Cerebellar cortex (tissue), 1 donor: ENCODE data around the gene NDUFA11.
A peak's percentile ranks its signal among the peaks of the same experiment; 100 is the strongest.

ENCODE experiments used
- DNase-seq: peaks from one replicate; pipeline ENCODE4 v3.0.0-alpha.2; 2015; ENCODE audit warnings: low spot score

Gene NDUFA11

DNA sequence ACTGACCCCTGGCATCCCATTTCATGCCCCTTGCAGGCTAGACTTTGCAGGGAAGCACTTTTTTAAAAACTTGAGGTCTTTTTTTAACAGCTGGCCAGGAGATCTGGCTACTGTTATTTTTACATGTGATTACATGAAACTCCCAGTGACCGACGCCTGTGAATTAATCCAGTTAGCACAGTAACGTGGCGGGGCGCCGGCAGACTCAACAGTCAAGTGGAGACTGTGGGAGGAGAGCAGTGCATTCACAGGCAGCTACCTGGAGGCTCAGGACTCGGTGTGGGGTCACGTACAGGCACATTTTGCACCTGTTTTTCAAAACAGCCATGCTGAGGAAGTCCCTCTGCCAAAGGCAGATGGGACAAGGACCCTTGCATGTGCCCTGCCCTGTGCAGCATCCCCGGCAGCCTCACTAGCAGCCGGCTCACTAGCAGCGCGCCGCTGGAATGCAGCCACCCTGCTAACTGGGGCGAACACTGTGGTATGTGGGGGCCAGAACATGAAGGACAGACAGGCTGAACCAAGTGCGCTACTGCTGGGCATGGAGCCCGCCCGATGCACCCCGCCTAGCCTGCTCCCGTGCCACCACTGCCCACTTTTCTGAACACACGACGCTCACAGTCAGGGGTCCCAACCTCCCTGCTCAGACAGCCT, 29.1 kb upstream of the NDUFA11 start:
- peak; percentile 51 for DNase-seq

DNA sequence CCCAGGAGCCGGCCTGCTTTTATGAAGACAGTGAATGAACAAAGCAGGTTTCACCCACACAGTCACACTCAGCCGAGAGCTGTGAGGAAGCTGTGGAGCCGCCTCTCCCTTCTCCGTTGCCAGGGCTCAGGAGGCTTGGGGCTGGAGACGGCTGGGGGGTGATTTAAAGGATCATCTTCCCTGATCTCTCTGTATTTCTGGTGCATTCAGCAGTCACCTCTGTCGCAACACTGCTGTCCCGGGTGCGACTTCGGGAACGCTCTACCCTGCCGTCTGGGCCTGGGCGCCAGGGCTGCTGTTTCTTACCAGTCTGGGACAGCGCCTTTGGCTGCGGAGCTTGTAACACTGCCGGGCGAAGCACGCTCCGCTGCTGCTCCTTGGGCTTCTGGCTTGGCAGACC, 28.6 kb upstream of the NDUFA11 start:
- no peak for DNase-seq

DNA sequence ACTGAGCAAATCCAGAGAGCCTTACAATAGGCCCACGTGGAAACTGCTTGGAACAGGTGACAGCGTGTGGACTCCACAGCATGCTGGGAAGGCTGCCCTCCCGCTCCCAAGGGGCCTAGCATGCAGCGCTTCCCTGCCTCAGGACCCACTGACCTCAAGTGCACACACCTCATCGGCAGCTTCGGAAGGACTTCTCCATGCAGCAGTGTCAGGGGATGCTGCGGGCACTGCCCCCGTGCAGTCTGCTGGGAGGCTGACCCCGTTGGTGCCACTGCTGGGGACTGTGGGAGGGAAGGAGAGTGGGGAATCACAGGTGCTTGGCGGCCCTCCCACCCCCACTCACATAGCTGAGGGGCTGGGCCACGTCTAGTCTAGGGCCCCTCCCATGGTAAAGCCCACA, 27.7 kb upstream of the NDUFA11 start:
- DNase-seq: no peak

DNA sequence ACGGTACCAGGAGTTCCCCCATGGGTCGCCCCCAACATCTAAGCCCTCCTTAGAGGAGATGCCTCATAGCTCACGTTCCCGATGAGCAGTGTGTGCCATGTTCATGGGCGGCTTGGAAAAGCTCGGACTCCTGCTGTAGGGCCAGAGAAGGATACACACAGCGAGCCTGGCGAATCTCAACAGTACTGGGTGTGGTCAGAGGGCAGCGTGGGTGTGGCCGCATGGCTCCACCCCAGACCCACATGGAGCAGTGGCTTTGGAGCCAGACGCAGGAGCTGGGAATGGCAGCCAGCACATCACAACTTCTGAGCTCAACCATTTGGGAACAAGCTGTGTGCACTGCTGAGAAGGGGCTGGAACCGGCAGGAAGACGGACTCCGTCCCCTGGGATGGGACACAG, 26.0 kb upstream of the NDUFA11 start:
- DNase-seq: no peak

DNA sequence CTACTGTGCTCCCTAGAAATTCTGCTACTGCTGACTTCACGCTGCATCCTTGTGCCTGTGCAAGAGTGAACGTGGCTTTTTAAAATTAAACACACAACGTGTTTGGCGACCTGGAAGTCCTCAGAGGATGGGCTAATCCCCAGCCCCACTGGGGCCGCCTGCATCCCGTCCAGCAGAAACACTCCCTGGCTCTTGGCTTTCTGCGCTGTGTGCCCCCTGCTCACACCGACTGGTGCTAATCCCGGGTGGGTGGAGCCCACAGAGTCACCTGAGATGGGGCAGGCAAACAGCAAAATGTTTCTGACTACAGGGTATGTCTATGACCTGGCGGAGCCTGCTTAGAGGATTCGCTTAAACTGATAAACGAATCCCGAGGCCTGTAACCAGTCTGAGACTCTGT, 25.6 kb upstream of the NDUFA11 start:
- DNase-seq: no peak

DNA sequence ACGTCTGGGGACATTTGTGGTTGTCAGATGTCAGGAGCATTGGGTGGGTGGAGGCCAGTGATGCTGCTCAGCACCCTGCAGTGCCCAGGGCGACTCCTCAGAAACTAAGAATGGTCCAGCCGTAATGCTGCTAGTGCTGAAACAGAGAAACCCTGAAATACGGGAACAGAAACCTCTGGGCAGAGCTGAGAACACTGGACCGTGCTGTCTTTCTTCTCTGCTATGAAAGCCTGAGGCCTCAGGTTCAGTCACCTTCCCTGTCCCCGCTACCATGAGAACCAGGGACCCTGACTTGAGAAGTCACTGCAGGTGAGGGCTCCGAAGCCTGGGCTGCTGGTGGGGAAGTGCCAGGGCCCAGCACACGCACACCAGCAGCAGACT, 23.8 kb upstream of the NDUFA11 start:
- DNase-seq: no peak

DNA sequence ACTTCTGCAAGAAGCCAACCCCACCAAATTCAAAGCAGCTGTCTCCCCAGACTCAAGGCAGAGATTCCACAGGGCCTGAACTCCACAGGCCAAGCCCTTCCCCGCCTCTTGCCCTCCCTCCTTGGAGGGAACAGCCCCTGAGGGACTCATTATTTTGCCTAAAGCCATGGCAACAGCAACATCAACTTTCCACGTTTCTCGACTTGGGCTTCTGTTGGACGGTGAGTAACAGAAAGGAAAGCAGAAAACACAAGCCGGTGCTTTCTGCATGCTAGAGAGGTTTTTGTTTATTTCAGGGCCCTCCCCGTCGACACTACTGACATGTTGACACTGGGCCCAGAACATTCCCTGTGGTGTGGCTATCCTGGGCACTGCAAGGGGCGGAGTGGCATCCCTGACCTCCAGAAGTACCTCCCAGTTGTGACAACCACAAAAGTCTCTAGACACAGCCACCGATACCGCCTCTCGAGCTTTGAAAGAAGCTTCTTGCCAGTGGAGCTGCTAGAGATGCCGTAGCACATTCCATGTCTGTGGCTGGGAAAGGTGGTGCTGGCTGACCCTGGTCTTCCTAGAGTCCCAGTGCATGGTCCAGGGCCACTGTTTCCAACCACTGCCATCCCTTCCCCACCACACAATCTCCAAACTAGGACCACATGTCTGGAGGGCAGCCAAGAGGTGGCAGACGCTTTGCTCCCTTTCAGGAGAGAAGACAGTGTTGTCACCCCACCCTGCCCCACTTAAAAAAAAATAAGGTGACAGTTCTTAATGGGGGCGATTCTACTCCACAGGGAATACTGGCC, 23.3 kb upstream of the NDUFA11 start:
- DNase-seq: no peak

DNA sequence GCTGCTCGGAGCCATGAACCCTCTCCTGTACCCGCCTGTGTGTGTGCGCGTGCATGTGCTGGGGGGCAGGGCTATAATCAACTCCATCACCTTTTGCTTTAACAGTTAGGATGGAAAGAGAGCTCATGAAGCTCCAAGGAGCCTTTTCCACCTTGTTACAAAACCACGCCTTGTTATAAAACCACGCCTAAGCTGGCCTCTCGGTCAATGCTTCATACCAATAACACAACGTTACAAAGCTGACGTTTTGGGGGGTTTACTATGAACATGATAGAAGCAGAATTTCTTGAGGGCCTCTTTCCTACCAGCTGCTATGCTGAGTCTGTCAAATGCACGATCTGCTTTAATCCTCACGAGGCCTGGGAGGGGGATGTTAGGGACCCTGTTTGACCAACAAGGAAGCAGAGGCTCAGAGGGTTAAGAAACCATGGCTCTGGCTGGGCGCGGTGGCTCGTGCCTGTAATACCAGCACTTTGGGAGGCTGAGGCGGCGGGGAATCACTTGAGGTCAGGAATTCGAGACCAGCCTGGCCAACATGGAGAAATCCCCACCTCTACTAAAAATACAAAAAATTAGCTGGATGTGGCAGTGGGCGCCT, 22.3 kb upstream of the NDUFA11 start:
- DNase-seq: no peak

DNA sequence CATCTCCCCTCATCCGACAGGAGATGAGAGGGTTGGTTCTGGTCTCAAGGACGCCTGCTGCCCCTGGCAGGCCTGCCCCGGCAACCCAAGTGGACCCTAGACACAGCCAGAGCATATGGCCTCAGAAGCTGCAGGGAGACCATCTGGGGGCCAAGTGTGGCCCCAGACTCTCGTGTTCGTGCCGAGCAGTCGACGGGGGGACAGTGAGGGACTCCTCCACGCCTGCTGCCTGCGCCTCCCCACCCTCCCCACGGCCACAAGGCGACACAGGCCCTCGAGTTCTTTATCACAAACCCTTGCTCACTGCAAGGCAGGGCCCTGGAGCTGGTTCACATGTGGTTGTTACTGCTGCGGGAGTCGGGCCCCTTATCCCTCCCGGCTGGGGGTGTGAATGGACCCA, 19.8 kb upstream of the NDUFA11 start:
- no peak for DNase-seq

DNA sequence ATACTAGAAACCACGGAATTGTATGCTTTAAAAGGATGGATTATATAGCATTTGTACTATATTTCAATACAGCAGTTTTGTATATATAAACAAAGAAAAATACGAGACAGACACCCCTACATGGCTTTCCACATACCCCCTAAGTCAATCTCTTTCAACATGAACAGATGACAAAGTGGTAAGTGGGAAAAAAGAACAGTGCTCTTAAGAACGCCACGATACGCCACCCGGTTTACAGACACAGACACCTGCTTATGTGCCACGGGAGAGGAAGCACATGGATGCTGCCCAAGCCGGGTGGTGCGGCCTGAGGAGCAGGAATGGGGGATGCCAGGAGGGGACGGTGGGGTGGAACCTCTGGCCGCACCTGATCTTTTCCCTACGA, 18.6 kb upstream of the NDUFA11 start:
- DNase-seq: no peak

DNA sequence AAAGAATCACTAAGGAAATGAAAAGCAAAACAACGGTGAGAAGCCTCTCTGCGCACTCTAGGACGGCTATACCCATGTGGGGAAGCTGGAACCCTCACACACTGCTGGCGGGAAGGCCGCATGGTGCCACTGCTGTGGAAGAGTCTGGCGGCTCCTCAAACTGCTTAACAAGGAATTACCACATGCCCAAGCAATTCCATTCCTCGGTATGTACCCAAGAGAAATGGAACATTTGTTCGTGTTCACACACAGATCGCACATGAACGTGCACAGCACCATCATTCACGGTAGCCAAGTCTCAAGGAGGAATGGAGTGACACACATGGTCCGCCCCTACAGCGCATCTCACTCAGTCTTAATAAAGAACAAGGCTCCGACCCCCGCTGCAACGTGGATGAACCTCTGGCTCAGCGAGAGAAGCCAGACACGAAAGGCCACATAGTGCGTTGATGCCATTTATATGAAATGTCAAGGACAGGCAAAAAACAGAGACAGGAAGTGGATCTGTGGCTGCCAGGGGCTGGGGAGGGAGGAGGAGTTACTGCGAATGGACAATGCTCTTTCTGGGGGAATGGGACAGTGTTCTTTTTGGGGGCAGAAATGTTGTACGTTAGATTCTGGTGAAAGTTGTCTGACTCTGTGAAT, 18.0 kb upstream of the NDUFA11 start:
- DNase-seq: no peak

DNA sequence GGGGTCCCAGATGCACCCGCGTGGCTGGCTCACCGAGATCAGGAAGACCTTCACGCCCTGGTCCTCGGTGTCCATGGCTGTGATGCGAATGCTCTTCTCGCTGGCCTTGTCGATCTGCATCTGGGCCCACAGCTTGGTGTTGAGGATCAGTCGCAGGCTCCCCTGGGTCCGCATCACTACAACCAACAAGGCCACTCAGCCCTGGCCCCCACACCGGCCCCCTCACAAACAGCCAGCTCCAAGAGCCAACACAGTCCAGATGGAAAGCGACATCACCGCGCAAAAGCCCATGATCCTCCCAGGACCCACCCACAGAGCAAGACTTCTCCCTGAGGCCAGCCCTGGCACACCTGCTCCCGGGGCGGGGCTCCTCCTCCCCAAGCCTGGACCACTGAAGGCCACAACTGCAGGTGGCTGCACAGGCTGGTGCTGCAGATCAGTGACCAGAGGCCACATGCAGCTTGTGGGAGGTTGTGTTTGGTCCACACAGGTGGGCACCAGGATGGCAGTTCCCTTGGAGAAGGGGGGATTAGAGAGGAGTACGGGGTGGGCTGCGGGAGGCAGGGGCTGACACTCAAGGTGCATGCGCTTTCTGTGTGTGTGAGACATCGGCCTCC, 15.0 kb upstream of the NDUFA11 start:
- no peak for DNase-seq

DNA sequence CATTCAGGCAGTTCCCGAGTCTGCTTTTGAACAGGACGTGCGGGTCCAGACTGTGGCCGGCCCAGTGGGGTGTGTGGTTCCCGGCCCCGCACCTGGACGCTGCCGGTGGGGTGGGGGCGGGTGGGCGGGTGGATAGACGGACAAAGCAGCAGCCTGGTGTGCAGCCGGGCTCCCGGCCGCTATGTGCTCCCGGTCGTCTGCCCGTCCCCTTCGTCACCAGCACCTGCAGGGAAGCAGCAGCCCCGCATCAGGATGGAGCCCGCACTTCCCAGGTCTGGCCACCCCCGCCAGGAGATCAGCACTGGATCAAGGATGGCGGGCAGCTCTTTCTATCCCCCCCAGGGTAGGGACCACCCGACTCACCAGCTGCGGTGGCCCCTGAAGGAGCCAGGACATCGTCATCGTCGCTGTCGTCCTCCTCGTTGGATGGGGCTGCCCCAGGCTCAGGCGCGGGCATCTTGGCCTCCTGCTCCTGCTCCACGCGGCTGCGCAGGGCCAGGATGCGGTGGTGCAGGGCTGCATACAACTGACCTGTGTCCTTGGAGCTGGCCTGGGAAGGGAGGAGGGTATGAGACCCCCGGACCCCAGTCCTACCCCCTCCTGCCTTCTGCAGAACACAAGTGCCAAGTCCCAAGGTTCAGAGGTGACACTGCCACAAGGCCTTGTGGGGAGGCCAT, 14.0 kb upstream of the NDUFA11 start:
- no peak for DNase-seq

DNA sequence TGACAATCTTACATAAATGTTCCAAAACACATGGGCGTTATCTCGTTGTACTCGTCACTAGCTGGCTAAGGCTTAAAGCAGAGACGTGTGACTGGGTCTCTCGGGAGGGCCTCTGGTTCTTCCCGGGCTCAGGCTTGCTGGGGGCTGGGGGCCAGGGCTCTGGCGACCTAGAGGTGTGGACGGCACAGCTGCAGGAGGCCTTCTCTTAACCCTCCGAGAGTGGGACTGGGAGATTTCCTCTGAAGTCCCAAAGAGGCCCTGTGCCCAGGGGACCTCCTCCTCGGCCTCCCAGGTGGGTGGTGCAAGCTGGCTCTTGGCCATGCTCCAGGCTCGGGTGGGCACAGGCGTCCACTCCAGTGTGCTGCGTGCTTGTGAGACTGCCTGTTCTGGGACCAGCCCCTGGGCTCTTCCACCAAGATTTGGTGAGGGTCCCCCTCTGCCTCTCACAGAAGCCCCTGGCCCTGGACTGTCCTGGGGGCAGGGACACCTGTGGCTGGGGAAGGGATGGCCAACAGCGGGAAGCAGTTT, 12.7 kb upstream of the NDUFA11 start:
- no peak for DNase-seq

DNA sequence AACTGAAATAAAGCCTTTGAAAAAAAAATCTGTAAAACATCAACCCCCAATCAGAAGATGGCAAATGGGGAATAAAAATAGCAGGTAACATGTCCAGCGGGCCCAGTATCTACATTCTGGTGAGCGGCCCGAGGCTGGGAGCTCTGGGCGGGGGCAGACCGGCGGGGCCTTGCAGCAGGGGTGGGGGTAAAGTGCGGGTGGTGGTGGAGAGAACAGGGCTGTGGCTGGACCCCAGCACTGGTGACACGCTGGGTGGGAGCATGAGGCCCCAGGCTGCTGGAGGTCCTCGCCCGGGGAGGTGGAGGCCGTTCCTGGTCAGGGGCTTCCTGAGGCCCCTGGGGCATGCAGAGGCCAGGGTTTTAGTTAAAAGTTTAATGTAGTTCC, 12.2 kb upstream of the NDUFA11 start:
- DNase-seq: no peak

DNA sequence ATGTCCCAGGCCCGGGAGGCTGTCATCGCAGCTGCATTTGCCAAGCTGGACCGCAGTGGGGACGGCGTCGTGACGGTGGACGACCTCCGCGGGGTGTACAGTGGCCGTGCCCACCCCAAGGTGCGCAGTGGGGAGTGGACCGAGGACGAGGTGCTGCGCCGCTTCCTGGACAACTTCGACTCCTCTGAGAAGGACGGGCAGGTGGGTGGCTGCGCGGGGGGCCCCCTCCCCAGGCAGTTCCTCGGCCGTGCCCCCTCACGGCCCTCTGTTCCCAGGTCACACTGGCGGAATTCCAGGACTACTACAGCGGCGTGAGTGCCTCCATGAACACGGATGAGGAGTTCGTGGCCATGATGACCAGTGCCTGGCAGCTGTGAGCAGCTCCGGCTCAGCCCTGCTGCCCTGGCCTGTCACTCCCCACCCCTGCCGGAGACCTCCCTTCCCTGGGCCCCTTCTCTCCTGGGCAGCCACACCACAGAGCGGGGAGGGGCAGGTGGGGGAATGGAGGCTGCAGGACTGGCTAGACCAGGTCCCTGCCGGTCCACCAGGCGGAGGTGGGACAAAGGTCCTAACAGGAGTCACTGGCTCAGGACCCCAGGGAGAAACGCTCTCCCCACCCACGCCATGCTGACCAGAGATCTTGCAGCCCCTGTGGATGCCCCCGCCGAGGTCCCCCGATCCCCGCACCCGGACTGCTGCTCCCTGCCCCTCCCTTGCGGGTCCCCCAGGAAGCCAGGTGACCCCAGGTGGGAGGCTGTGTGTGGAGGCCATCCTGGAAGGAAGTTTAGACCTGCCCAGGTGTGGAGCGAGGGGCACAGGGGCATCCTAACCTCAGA, 11.6 kb upstream of the NDUFA11 start:
- no peak for DNase-seq

DNA sequence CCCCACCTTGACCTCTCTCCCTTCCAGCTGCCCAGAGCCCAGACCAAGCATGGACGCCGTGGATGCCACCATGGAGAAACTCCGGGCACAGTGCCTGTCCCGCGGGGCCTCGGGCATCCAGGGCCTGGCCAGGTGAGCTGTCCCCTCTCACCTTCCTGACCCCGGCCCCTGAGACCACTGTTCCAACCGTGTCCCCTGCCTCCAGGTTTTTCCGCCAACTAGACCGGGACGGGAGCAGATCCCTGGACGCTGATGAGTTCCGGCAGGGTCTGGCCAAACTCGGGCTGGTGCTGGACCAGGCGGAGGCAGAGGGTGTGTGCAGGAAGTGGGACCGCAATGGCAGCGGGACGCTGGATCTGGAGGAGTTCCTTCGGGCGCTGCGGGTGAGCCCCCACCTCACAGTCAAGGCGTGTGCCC, 10.8 kb upstream of the NDUFA11 start:
- no peak for DNase-seq

DNA sequence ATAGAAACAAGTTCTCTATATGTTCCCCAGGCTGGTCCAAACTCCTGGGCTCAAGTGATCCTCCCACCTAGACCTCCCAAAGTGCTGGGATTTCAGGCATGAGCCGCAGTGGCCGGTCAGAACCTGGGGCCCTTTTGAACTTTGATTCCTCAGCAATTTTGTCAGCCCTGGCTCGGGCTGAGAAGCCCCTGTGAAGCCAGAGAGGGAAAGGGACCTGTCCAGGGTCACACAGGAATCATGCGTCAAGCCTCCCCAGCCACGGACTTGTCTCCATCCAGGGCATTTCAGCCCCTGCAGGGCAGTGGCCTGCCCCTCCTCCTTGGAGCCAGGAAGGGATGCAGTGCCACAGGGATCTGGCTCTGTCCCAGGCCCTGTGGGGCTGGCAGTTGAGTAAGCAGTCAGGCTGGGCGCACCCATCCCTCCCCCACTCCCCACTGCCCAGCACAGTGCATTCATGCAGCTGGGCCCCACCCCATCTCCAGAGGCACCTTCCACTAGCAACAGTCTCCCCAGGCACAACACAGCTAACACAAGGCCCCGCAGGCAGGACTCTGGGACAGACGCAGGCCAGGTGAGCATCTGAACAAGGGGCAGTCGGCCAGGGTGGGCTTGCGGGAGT, 10.3 kb upstream of the NDUFA11 start, which contains the start of gene CAPS:
Gene CAPS, plus strand, starts transcription at position 516 of the 619 bp plus-strand sequence. CDS start 153 bp downstream, outside the sequence.
- no peak for DNase-seq

DNA sequence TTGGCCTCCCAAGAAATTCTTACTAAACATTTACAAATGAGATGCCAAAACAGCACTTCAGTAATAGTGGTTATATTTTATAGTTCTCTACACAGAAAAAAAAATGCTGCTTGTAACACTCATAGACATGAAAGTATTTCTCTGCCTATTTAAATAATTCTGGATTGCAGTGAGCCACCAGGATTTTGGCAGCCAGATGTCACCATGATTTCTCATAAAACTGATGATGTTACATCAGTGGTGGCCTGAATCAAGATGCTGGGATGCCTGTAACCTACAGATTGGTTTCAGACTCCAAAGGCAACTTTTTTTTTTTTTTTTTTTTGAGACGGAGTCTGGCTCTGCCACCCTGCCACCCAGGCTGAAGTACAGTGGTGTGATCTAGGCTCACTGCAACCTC, 7.8 kb upstream of the NDUFA11 start:
- no peak for DNase-seq

DNA sequence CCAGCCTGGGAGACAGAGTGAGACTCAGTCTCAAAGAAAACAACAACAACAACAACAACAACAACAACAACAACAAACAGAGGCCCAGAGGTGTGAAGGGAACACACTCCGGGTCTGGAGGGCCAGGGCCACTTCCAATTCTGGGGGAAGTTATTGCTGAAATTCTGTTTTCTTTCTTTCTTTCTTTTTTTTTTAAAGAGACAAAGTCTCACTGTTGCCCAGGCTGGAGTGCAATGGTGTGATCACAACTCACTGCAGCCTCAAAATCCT, 7.0 kb upstream of the NDUFA11 start:
- no peak for DNase-seq
